ENCODE results near the gene KLF7. TPM values are rescaled to one million over a fixed set of nuclear protein-coding genes. Genes with fewer than 3 reads are reported as not detected.

The KLF7 gene
- total and polyA plus RNA-seq, 8 donors, result 2.7 to 33.0 (median 7.3) TPM

- no peak overlapping the region for H3K4me3 ChIP-seq
- TF ChIP-seq POLR2A (IDR thresholded peaks at IDR 0.05) (no peak), CTCF (IDR thresholded peaks at IDR 0.05) (no peak), POLR2AphosphoS5 (IDR thresholded peaks at IDR 0.05) (no peak), EP300 (IDR thresholded peaks at IDR 0.05) (no peak)
- peaks cover 21 to 100% (median 63%) of the 10 kb centered on the region in 4 donors for H3K4me1 ChIP-seq
- 74 to 81% (median 77%) methylated on average over 4 of the region's 4 CpGs for WGBS, 5 donors
- peak overlapping the region in 3 of 5 donors; percentile 34 to 47 (median 38) for H3K27ac ChIP-seq
- intact Hi-C loops (cut with DNase I; ENCODE audit: low total_unique reads), result no loop called here
- no peaks in the 10 kb centered on the region for H3K9me3 ChIP-seq
- no peaks in the 10 kb centered on the region for H3K36me3 ChIP-seq
- no peaks in the 10 kb centered on the region for H3K27me3 ChIP-seq
- DNase-seq, result no peak
These were observed 6.7 kb downstream of the KLF7 start for GRCh38 chr2:207159002-207159401.

GRCh38 chr2:207157731-207158130 is 8.0 kb downstream of the KLF7 start:
- H3K27me3 ChIP-seq, result no peaks in the 10 kb centered on the region
- peaks cover 23 to 100% (median 71%) of the 10 kb centered on the region in 4 donors for H3K4me1 ChIP-seq
- no peak for DNase-seq
- no peak overlapping the region for H3K4me3 ChIP-seq
- no peak for TF ChIP-seq POLR2A (IDR thresholded peaks at IDR 0.05)
- no peak for TF ChIP-seq POLR2AphosphoS5 (IDR thresholded peaks at IDR 0.05)
- no peak for TF ChIP-seq EP300 (IDR thresholded peaks at IDR 0.05)
- H3K27ac ChIP-seq, result peak overlapping the region in 4 of 5 donors; percentile 23 to 49 (median 40)
- intact Hi-C loops (cut with DNase I; ENCODE audit: low total_unique reads), result no loop called here
- no peaks in the 10 kb centered on the region for H3K9me3 ChIP-seq
- 81 to 91% (median 90%) methylated on average over 3 of the region's 3 CpGs for WGBS, 5 donors
- no peaks in the 10 kb centered on the region for H3K36me3 ChIP-seq

GRCh38 chr2:207157162-207157481 is 8.6 kb downstream of the KLF7 start:
- no peaks in the 10 kb centered on the region for H3K9me3 ChIP-seq

GRCh38 chr2:207156451-207157161 is 9.1 kb downstream of the KLF7 start:
- Histone ChIP-seq H3K4me1 (peaks cover 23 to 100% (median 71%) of the 10 kb centered on the region in 4 donors), H3K4me3 (no peak overlapping the region), H3K27ac (peak overlapping the region in 3 of 5 donors; percentile 9 to 47 (median 13)), H3K36me3 (no peaks in the 10 kb centered on the region), H3K27me3 (no peaks in the 10 kb centered on the region), H3K9me3 (no peaks in the 10 kb centered on the region)
- no peak for TF ChIP-seq POLR2A (IDR thresholded peaks at IDR 0.05)
- no peak for TF ChIP-seq EP300 (IDR thresholded peaks at IDR 0.05)
- no peak for TF ChIP-seq POLR2AphosphoS5 (IDR thresholded peaks at IDR 0.05)
- no peak for TF ChIP-seq CTCF (IDR thresholded peaks at IDR 0.05)
- 60 to 81% (median 75%) methylated on average over 5 of the region's 5 CpGs for WGBS, 5 donors
- intact Hi-C loops (cut with DNase I; ENCODE audit: low total_unique reads), result no loop called here
- no peak for DNase-seq

More at GRCh38 chr2:207157162-207157481, 8.6 kb downstream of the KLF7 start:
- DNase-seq, result no peak
- Histone ChIP-seq H3K27me3 (no peaks in the 10 kb centered on the region), H3K4me1 (peaks cover 23 to 100% (median 73%) of the 10 kb centered on the region in 4 donors), H3K36me3 (no peaks in the 10 kb centered on the region), H3K27ac (peak overlapping the region in 3 of 5 donors; percentile 23 to 49 (median 47)), H3K4me3 (no peak overlapping the region)
- TF ChIP-seq EP300 (IDR thresholded peaks at IDR 0.05), result no peak
- intact Hi-C loops (cut with DNase I; ENCODE audit: low total_unique reads), result no loop called here
- WGBS, 5 donors, result 63 to 90% (median 83%) methylated on average over 1 of the region's 1 CpG

GRCh38 chr2:207155516-207156444 is 10.0 kb downstream of the KLF7 start:
- WGBS, 5 donors, result 74 to 87% (median 76%) methylated on average over 11 of the region's 11 CpGs
- H3K27ac ChIP-seq, result peak overlapping the region in 3 of 5 donors; percentile 9 to 35 (median 13)
- no peak overlapping the region for H3K4me3 ChIP-seq
- H3K27me3 ChIP-seq, result no peaks in the 10 kb centered on the region
- peaks cover 18 to 100% (median 67%) of the 10 kb centered on the region in 4 donors for H3K4me1 ChIP-seq
- DNase-seq, result no peak
- intact Hi-C loops (cut with DNase I; ENCODE audit: low total_unique reads), result no loop called here
- H3K36me3 ChIP-seq, result no peaks in the 10 kb centered on the region
- TF ChIP-seq CTCF (IDR thresholded peaks at IDR 0.05), result no peak
- TF ChIP-seq POLR2A (IDR thresholded peaks at IDR 0.05), result no peak
- no peak for TF ChIP-seq POLR2AphosphoS5 (IDR thresholded peaks at IDR 0.05)
- no peak for TF ChIP-seq EP300 (IDR thresholded peaks at IDR 0.05)
- H3K9me3 ChIP-seq, result no peaks in the 10 kb centered on the region
